Fibroblast of pulmonary artery (primary cell): Measurements from ENCODE around the gene GLIS1.

Experiments used
- DNase-seq: peaks from one replicate; pipeline ENCODE4 v3.0.0-alpha.2; 2010; ENCODE audit warnings: low read depth
- H3K4me3 ChIP-seq: replicated peaks from 2 replicates; pipeline ENCODE4 v1.5.1; 2011; ENCODE audit warnings: low read depth, mild to moderate bottlenecking, control low read depth, low read length, moderate library complexity
- TF ChIP-seq, protein P1 (sequence below): IDR thresholded peaks from 2 replicates; pipeline ENCODE4 v1.5.1; 2011; ENCODE audit warnings: mild to moderate bottlenecking, control low read depth, low read length, inconsistent platforms; ENCODE audit errors: missing control alignments

The GLIS1 gene

GRCh38 chr1:53638360-53639035 is 100.5 kb downstream of the GLIS1 start:
- no peak overlapping the region for H3K4me3 ChIP-seq
- TF ChIP-seq, protein P1, sequence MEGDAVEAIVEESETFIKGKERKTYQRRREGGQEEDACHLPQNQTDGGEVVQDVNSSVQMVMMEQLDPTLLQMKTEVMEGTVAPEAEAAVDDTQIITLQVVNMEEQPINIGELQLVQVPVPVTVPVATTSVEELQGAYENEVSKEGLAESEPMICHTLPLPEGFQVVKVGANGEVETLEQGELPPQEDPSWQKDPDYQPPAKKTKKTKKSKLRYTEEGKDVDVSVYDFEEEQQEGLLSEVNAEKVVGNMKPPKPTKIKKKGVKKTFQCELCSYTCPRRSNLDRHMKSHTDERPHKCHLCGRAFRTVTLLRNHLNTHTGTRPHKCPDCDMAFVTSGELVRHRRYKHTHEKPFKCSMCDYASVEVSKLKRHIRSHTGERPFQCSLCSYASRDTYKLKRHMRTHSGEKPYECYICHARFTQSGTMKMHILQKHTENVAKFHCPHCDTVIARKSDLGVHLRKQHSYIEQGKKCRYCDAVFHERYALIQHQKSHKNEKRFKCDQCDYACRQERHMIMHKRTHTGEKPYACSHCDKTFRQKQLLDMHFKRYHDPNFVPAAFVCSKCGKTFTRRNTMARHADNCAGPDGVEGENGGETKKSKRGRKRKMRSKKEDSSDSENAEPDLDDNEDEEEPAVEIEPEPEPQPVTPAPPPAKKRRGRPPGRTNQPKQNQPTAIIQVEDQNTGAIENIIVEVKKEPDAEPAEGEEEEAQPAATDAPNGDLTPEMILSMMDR, result no peak
- no peak for DNase-seq

- no peak for DNase-seq
- H3K4me3 ChIP-seq, result no peak overlapping the region
- TF ChIP-seq, protein P1, result no peak
Observed at GRCh38 chr1:53637511-53638359, 101.2 kb downstream of the GLIS1 start.

DNA sequence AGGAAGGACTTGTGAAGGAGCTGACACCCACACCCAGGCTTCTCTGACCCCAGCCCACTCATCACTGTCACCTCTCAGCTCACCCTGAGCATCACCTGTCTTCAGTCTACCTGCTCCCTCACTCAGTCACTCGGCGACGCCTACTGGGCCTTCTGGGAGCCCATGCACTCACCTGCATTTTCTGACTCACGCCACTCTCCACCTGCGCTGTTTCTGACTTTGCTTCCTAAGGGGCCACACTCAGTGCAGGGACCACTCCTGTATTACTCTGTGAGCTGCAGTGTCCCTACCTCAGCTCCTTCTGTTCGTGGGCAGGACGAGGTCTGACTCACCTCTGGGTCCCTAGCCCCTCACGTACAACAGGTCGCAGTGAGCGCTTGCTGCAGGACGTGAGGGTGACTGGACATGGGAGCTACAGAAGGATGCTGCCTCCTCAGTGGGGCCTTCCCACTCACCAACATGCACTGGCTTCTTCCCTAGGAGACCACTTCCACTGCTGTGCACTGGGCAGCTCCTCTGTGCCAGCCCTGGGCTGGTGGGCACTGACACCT is 102.3 kb downstream of the GLIS1 start:
- TF ChIP-seq, protein P1, result no peak
- no peak for DNase-seq
- H3K4me3 ChIP-seq, result no peak overlapping the region

DNA sequence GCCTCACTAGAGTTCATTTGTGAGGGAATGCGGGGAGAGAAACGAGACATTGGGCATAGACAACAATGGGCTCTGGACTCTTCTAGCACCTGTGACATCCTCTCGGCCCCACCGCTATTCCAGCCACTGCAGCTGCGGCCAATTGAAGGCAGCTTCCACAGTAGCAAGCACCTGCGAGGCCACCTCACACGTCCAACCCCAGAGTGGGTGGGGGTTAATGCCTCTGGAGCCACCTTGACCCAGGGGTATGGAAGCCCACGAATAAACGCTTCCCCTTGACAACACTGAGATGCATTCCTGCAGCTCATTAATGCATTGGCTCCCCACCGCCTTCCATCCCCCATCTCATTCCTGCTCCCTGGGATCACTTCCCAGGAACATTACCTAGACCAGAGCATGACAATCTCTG is 104.4 kb downstream of the GLIS1 start:
- DNase-seq, result no peak
- H3K4me3 ChIP-seq, result no peak overlapping the region
- TF ChIP-seq, protein P1, result no peak

- H3K4me3 ChIP-seq, result no peak overlapping the region
- DNase-seq, result no peak
- TF ChIP-seq, protein P1, result no peak
Observed at GRCh38 chr1:53633073-53633704, 105.8 kb downstream of the GLIS1 start.

DNA sequence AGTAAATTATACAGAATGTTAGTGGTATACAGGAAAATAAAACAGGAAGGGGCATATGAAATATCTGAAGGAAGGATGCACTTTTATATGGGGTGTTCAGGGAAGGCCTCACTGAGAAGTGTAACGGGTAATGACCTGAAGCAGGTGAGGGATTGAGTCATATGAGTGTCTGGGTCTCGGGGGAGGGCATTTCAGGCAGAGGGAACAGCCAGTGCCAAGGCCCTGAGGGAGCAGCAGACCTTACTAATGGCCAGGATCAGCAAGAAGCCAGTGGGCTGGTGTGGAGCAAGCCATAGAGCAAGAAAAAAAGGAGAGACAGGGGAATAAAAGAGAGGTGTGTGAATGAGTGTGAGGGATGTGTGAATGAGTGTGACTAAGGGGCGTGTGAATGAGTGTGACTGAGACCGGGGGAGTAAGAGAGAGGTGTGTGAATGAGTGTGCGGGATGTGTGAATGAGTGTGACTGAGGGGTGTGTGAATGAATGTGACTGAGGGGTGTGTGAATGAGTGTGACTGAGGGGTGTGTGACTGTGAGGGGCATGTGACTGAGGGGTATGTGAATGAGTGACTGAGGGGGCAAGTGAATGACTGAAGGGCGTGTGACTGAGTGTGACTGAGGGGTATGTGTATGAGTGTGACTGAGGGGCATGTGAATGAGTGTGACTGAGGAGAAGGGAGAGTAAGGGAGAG is 107.2 kb downstream of the GLIS1 start:
- no peak for DNase-seq
- TF ChIP-seq, protein P1, result no peak
- H3K4me3 ChIP-seq, result no peak overlapping the region
